ACC112 (cell line): Measurements from ENCODE around the gene SARDH.

Experiments used
- H2AFZ ChIP-seq: fragments of 200-600 bp; sonication (generic); one replicate; pipeline ENCODE4 v1.6.0; 2017; ENCODE audit warnings: antibody characterized with exemption, low read length; ENCODE audit not compliant: unreplicated experiment
- H3K27ac ChIP-seq: fragments of 200-600 bp; sonication (generic); 2 replicates; pipeline ENCODE4 v1.5.1; 2014; ENCODE audit warnings: low read depth, mild to moderate bottlenecking, antibody characterized with exemption, low read length, moderate library complexity
- H3K27me3 ChIP-seq: fragments of 200-600 bp; sonication (generic); 2 replicates; pipeline ENCODE4 v1.6.1; 2014; ENCODE audit warnings: mild to moderate bottlenecking, antibody characterized with exemption, low read length, moderate library complexity, mixed read lengths; ENCODE audit not compliant: insufficient read depth
- H3K36me3 ChIP-seq: fragments of 200-600 bp; sonication (generic); 2 replicates; pipeline ENCODE4 v1.6.1; 2016; ENCODE audit warnings: mild to moderate bottlenecking, antibody characterized with exemption, low read length, moderate library complexity, mixed read lengths; ENCODE audit not compliant: insufficient read depth
- H3K4me1 ChIP-seq: fragments of 200-600 bp; sonication (generic); one replicate; pipeline ENCODE4 v1.6.1; 2016; ENCODE audit warnings: low read length, mixed read lengths; ENCODE audit not compliant: insufficient read depth, unreplicated experiment, control insufficient read depth
- H3K4me3 ChIP-seq: fragments of 200-600 bp; sonication (generic); 2 replicates; pipeline ENCODE4 v1.5.1; 2014; ENCODE audit warnings: mild to moderate bottlenecking, low read depth, low read length
- H3K79me2 ChIP-seq: fragments of 200-600 bp; sonication (generic); one replicate; pipeline ENCODE4 v1.6.0; 2016; ENCODE audit warnings: low read length; ENCODE audit not compliant: control insufficient read depth, unreplicated experiment, insufficient read depth

The SARDH gene

DNA sequence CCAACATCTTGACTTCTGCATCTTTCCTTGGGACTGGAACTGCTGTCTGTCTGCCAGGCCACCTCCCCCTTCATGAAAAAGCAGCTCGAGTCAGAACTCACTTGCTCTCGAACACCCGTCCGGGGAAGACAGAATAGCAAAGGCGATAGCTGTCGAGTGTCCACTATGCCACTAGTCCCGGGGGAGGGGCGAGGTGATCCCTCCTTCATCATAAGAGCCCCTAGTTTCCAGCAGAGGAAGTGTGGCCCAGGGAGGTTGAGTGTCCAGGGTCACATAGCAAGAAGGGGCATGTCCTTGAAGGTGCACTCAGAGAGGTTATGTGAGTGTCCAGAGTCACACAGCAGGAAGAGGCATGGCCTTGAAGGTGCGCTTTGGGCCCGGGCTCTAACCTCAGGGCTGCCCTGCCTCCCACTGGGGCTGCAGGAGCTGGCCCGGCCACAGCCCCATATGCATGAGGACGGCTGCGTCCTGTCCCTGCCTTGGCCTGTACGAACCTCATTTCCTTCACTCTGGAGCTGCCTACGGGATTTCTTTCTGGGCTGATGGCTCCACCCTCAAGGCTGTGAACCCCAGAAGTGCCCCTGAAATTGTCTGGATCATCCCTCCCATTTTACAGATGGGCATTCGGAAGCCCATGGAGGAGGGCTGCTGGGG lies 95.3 kb downstream of the SARDH start:
- no peak overlapping the region for H2AFZ ChIP-seq
- H3K27me3 ChIP-seq, result peaks cover 51% of the 10 kb centered on the region
- H3K79me2 ChIP-seq, result no peaks in the 10 kb centered on the region
- H3K27ac ChIP-seq, result no peak overlapping the region
- no peak overlapping the region for H3K4me3 ChIP-seq
- no peaks in the 10 kb centered on the region for H3K4me1 ChIP-seq
- H3K36me3 ChIP-seq, result no peaks in the 10 kb centered on the region

DNA sequence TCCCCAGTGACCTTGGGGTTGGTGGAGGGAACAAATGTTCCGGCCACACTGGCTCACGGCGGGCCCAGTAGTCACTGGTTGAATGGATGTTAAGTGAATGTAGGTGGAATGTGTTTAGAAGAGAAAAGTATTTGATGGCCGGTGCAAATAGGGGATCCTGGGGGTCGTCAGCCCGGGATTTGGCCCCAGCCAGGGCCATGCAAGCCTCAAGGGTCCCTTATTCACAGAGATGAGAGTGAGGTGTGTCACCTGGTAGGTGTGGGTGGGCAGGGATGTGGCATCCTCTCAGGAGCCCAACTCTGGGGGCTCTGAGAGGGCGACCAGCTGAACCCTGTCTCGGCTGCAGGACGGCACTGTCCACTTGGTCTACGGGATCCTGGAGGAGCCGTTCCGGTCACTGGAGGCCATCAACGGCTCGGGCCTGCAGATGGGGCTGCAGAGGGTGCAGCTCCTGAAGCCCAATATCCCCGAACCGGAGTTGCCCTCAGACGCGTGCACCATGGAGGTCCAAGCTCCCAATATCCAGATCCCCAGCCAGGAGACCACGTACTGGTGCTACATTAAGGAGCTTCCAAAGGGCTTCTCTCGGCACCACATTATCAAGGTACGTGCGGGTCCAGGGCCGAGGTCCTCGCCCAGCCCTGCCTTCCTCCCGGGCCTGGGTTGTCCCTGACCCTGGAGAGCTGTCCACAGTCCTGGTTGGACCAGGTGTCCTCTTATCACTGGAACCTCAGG lies 96.1 kb downstream of the SARDH start:
- no peak overlapping the region for H3K27ac ChIP-seq

DNA sequence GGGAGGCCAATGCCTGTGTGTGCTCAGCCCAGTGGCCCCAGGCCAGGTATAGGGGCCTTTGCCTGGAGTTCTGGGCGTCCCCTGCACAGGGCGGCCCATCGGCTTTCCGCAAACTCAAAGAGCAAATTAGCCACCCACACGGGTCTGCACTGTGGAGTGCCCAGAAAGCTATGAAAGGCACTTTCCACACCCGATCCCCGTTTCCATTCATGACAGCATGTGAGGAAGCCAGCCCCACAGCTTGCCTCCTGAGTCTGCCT lies 96.8 kb downstream of the SARDH start:
- H3K79me2 ChIP-seq, result no peaks in the 10 kb centered on the region
- H2AFZ ChIP-seq, result no peak overlapping the region
- no peaks in the 10 kb centered on the region for H3K36me3 ChIP-seq
- H3K27ac ChIP-seq, result no peak overlapping the region
- no peak overlapping the region for H3K4me3 ChIP-seq
- H3K27me3 ChIP-seq, result peaks cover 49% of the 10 kb centered on the region
- no peaks in the 10 kb centered on the region for H3K4me1 ChIP-seq

More for the DNA sequence above, 96.1 kb downstream of the SARDH start:
- no peaks in the 10 kb centered on the region for H3K79me2 ChIP-seq
- no peaks in the 10 kb centered on the region for H3K36me3 ChIP-seq
- H3K4me1 ChIP-seq, result no peaks in the 10 kb centered on the region
- no peak overlapping the region for H2AFZ ChIP-seq
- H3K4me3 ChIP-seq, result no peak overlapping the region
- peaks cover 48% of the 10 kb centered on the region for H3K27me3 ChIP-seq

DNA sequence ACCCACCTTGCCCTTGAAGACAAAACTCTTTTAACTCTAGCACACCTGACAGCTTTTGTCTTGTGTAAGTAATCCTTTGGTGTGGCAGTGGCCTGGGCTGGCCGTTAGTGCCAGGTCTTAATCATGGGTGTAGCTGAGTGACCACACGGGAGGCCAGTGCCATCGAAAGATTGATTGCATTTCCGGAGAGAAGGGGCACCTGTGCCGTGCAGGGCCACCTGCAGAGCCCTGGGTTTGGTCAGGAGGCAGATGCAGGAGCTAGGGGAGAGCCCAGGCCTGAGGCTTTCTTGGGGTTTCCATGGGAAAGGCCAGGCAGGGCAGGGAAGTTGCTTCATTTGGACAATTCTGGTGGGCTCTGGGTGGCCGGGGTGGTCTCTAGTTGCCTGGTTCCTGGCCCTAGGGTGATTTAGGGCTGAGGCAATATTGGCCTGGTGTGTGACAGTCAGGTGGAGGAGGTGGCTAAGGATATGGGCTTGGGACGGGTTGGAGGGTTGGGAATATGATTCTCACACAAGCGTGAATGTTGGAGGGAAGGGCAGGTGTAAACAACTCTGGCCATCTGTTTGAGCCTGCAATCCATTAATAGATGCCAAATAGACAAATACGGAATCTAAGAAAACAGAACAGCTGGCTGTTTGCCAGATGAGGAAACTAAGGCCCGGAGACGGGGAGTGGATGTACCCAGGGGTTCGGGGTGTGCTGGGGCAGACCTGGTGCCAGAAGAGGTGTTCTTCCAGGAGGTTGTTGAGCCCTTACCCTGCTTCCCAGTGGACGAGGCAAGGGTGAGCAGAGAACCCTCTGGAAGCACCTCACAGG lies 97.4 kb downstream of the SARDH start:
- peaks cover 53% of the 10 kb centered on the region for H3K27me3 ChIP-seq
- H3K4me1 ChIP-seq, result no peaks in the 10 kb centered on the region
- H3K4me3 ChIP-seq, result no peak overlapping the region
- no peaks in the 10 kb centered on the region for H3K36me3 ChIP-seq
- no peaks in the 10 kb centered on the region for H3K79me2 ChIP-seq
- H2AFZ ChIP-seq, result no peak overlapping the region
- H3K27ac ChIP-seq, result no peak overlapping the region

DNA sequence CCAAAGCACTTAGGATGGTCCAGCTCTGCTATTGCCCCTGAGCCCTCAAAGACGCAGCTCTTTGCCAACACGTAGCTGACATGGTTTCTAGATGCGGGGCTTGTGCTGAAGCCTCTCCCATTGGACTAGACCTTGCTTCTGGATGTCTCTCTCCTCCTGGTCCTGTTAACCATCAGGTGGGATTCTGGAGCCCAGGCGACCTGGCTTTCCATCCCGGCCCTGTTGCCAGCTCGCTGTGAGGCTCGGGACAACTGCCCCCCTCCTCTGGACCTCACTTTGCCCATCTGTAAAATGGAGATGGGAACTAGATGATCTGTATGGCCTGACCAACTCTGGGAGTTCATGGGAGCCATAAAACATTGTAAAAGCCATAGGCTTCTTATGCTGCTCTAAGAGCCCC lies 98.0 kb downstream of the SARDH start:
- H3K4me1 ChIP-seq, result no peaks in the 10 kb centered on the region
- H3K79me2 ChIP-seq, result no peaks in the 10 kb centered on the region
- H3K27me3 ChIP-seq, result peaks cover 54% of the 10 kb centered on the region
- H3K27ac ChIP-seq, result no peak overlapping the region
- H3K36me3 ChIP-seq, result no peaks in the 10 kb centered on the region
- H3K4me3 ChIP-seq, result no peak overlapping the region
- H2AFZ ChIP-seq, result no peak overlapping the region

DNA sequence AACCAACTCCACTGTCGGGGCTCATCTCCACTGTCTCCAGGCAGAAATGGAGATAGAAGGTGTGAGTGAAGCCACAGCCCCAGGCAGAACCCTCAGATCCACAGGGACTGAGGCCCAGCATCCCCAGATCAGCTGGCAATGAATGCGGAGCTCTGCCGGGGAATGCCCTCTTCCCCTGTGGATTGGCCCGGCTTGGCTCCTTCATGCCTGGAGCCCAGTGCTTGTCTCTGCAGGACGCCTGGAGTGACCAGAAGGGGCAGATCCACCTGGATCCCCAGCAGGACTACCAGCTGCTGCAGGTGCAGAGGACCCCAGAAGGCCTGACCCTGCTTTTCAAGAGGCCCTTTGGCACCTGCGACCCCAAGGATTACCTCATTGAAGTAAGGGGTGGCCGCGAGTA lies 98.5 kb downstream of the SARDH start:
- no peaks in the 10 kb centered on the region for H3K79me2 ChIP-seq
- no peaks in the 10 kb centered on the region for H3K4me1 ChIP-seq
- H2AFZ ChIP-seq, result no peak overlapping the region
- peaks cover 58% of the 10 kb centered on the region for H3K27me3 ChIP-seq
- H3K27ac ChIP-seq, result no peak overlapping the region
- no peaks in the 10 kb centered on the region for H3K36me3 ChIP-seq
- no peak overlapping the region for H3K4me3 ChIP-seq

DNA sequence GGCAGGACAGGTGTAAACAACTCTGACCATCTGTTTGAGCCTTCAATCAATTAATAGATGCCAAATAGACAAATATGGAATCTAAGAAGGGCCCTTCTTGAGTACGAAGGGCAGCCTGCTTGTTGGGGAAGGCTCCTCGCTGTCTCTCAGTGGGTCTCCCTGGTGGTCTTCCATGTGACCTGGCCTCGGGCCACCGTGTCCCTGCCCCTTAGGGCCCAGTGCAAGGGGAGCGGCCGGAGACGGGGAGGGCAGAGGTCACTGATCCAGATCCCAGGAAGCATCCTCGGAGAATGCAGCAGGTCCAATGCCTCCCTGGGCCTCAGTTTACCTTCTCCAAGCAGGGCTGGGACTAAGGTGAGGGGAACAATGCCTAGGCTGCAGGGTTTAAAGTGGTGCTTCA lies 99.4 kb downstream of the SARDH start:
- Histone ChIP-seq H3K27ac (no peak overlapping the region), H3K79me2 (no peaks in the 10 kb centered on the region), H3K27me3 (peaks cover 67% of the 10 kb centered on the region), H2AFZ (no peak overlapping the region), H3K4me1 (no peaks in the 10 kb centered on the region), H3K4me3 (no peak overlapping the region), H3K36me3 (no peaks in the 10 kb centered on the region)

DNA sequence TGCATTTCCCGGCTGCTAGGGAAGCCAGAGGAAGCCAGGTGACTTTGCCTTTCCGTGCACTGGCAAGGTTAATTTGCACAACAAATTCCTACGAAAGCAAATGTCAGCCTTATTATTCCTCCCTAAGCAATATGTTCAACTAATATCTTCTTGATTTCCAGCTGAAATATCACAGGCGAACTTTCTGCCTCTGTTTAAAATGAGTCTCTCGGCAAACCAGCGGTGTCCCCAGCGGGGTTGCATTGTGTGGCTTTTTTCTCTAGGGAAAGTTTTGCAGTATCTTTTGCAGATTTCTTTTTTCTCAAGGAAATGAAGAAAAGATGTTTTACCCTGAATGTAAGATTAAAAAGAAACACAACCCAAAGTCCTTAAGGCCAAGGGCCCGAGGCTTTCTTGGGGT lies 100.1 kb downstream of the SARDH start:
- Histone ChIP-seq H3K4me1 (no peaks in the 10 kb centered on the region), H3K4me3 (no peak overlapping the region), H3K36me3 (no peaks in the 10 kb centered on the region), H2AFZ (no peak overlapping the region), H3K27ac (no peak overlapping the region), H3K79me2 (no peaks in the 10 kb centered on the region), H3K27me3 (peaks cover 69% of the 10 kb centered on the region)

DNA sequence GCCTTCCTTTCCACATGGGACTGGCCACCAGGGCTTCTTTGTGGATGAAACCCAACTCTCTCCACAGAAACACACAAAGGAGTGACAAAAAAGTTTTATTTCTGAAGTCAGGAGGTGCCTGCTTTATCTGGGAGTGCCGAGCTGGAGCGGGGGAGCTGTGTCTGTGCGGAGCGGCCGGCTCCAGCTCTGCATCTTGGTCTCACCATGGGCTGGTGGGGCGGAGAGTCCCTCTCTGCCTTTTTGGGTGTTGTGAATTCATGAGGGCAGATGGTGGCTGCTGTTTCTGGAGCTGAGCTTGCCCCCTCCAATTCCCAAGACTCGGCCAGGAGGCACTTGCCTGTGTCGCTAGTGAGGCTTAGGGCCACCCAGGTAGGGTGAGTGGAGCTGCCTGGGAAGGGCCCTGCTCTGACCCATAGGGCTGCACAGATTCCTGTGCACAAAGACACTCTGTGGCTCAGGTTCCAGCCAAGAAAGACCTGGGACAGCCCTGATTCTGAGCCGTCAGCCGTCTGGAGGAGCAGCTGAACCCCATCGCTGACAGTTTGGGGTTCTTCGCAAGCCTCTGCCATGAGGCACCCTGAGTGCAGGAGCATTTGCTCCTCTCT lies 100.6 kb downstream of the SARDH start:
- Histone ChIP-seq H3K27me3 (peaks cover 69% of the 10 kb centered on the region), H3K4me1 (no peaks in the 10 kb centered on the region), H3K27ac (no peak overlapping the region), H2AFZ (no peak overlapping the region), H3K36me3 (no peaks in the 10 kb centered on the region), H3K79me2 (no peaks in the 10 kb centered on the region), H3K4me3 (no peak overlapping the region)

DNA sequence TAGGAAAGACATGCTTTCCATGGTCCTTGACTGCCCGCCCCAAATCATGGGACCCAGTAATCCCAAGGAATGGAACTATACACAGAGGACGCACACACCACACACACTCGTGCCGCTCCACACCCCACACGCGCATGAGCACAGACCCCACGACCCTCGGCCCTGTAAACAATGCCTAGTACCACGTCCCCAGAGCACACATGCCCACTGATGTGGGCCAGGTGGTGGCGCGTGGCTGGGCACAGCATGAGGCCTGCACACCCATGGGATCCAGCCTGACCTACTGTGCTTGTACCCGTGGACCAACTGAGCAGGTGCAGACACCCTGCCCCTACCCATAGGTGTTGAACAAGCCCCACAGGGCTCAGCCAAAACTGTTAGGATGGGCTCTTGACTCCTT lies 101.2 kb downstream of the SARDH start:
- Histone ChIP-seq H3K27me3 (peaks cover 66% of the 10 kb centered on the region), H2AFZ (no peak overlapping the region), H3K4me1 (no peaks in the 10 kb centered on the region), H3K4me3 (no peak overlapping the region), H3K79me2 (no peaks in the 10 kb centered on the region), H3K27ac (no peak overlapping the region), H3K36me3 (no peaks in the 10 kb centered on the region)
